A549 (cell line): ENCODE results near the gene SSBP3. TPM values are rescaled to one million over a fixed set of nuclear protein-coding genes. Genes with fewer than 3 reads are reported as not detected.

Experiments used
- ATAC-seq, 2 experiments: fragments of 200-7000 bp in 1 of 2; fragments of >200 bp in 1 of 2; cut with Nextera tagmentation in 1 of 2; cut with Tn5 transposase in 1 of 2; 3 replicates each; pipeline versions ENCODE4 v1.8.0 to v1.9.1; 2018 to 2020; ENCODE audit warnings: mild to moderate bottlenecking in 1 of 2, moderate library complexity in 1 of 2
- CTCF ChIA-PET: fragments of 300-600 bp; sonication (Branson Sonifier 250); formaldehyde crosslinking; extraction: SDS; loops from one replicate; lab custom pipeline; 2021; ENCODE audit warnings: antibody characterized with exemption, inconsistent platforms; lab: Yijun Ruan, JAX
- POLR2A ChIA-PET: fragments of 350-600 bp; formaldehyde crosslinking; extraction: SDS; loops from one replicate; lab custom pipeline; 2021; ENCODE audit warnings: antibody characterized with exemption, inconsistent platforms; lab: Yijun Ruan, JAX
- DNase-seq, 2 experiments: peaks; one replicate each; pipeline versions ENCODE4 v3.0.0 to v3.0.0-alpha.2; 2011 to 2016; ENCODE audit warnings: low read depth in 1 of 2, low spot score in 1 of 2
- FAIRE-seq: peaks from 2 replicates; lab custom pipeline; 2011; peaks lifted over from hg19 to GRCh38; lab: Jason Lieb, UNC
- H3K27ac ChIP-seq, 2 experiments: fragments of >200 bp; sonication (Bioruptor Twin); formaldehyde crosslinking; 3 replicates each; pipeline ENCODE4 v1.5.1; 2016 to 2017
- H3K4me1 ChIP-seq: fragments of >200 bp; sonication (Bioruptor Twin); formaldehyde crosslinking; 3 replicates; pipeline ENCODE4 v1.6.1; 2016
- H3K4me2 ChIP-seq: fragments of >200 bp; sonication (Bioruptor Twin); formaldehyde crosslinking; 3 replicates; pipeline ENCODE4 v1.6.1; 2016
- H3K4me3 ChIP-seq: fragments of >200 bp; sonication (Bioruptor Twin); formaldehyde crosslinking; 3 replicates; pipeline ENCODE4 v1.5.1; 2016
- H3K9me3 ChIP-seq: fragments of >200 bp; sonication (Bioruptor Twin); formaldehyde crosslinking; 3 replicates; pipeline ENCODE4 v1.6.1; 2016
- ATOH8 ChIP-seq: fragments of 250-450 bp; sonication (Bioruptor Pico); IDR thresholded peaks from 2 replicates; pipeline ENCODE4 v1.5.0; 2020; ENCODE audit warnings: low read depth, mild to moderate bottlenecking, moderate library complexity
- CBX2 ChIP-seq: fragments of 200-600 bp; sonication (generic); IDR thresholded peaks from 2 replicates; pipeline ENCODE4 v1.6.1; 2016; ENCODE audit warnings: low read depth, mild to moderate bottlenecking, borderline replicate concordance
- CHD2 ChIP-seq: fragments of 150-350 bp; IDR thresholded peaks from 2 replicates; pipeline ENCODE4 v1.6.1; 2014; ENCODE audit warnings: low read length; ENCODE audit not compliant: partially characterized antibody
- FOSB ChIP-seq: fragments of 250-450 bp; sonication (Bioruptor Pico); IDR thresholded peaks from 2 replicates; pipeline ENCODE4 v1.5.0; 2020; ENCODE audit warnings: mild to moderate bottlenecking, moderate library complexity
- FOSL2 ChIP-seq, 2 experiments: fragments of 450-650 bp in 1 of 2; fragments of >200 bp in 1 of 2; sonication (Bioruptor Twin) in 1 of 2; formaldehyde crosslinking; IDR thresholded peaks; 2 replicates each; pipeline versions ENCODE4 v1.5.0 to v1.6.1; 2016 to 2020; ENCODE audit warnings: mild to moderate bottlenecking in 1 of 2, moderate library complexity in 1 of 2
- HES2 ChIP-seq: fragments of >200 bp; sonication (Bioruptor Twin); formaldehyde crosslinking; IDR thresholded peaks from 2 replicates; pipeline ENCODE4 v1.6.1; 2016
- HEYL ChIP-seq: fragments of 250-450 bp; sonication (Bioruptor Pico); IDR thresholded peaks from 2 replicates; pipeline ENCODE4 v1.8.0; 2021; ENCODE audit warnings: mild to moderate bottlenecking, moderate library complexity
- HOXB13 ChIP-seq: fragments of 250-450 bp; sonication (Bioruptor Pico); IDR thresholded peaks from 2 replicates; pipeline ENCODE4 v1.5.0; 2020; ENCODE audit warnings: low read depth, mild to moderate bottlenecking, moderate library complexity
- JUN ChIP-seq, 2 experiments: fragments of >200 bp; sonication (Bioruptor Twin); formaldehyde crosslinking; IDR thresholded peaks; 2 replicates in 1 of 2; 3 replicates in 1 of 2; pipeline ENCODE4 v1.6.1; 2016 to 2017
- MAZ ChIP-seq: fragments of 150-350 bp; IDR thresholded peaks from 2 replicates; pipeline ENCODE4 v1.6.1; 2014; ENCODE audit warnings: antibody characterized with exemption, low read depth, low read length, borderline replicate concordance
- NPAS2 ChIP-seq: fragments of 250-450 bp; sonication (Bioruptor Pico); IDR thresholded peaks from 2 replicates; pipeline ENCODE4 v1.8.0; 2022; ENCODE audit warnings: mild to moderate bottlenecking, moderate library complexity, borderline replicate concordance
- NR3C1 ChIP-seq: fragments of >200 bp; sonication (Bioruptor Twin); formaldehyde crosslinking; IDR thresholded peaks from 3 replicates; pipeline ENCODE4 v1.6.1; 2017
- POLR2A ChIP-seq: IDR thresholded peaks from 2 replicates; pipeline ENCODE4 v1.6.1; 2012; ENCODE audit warnings: mild to moderate bottlenecking, low read length
- RAD21 ChIP-seq, 2 experiments: fragments of >200 bp in 1 of 2; sonication (Bioruptor Twin) in 1 of 2; formaldehyde crosslinking in 1 of 2; IDR thresholded peaks in 1 of 2; conservative IDR thresholded peaks in 1 of 2; 2 replicates in 1 of 2; 3 replicates in 1 of 2; pipeline ENCODE4 v1.6.1; 2012 to 2018; ENCODE audit warnings: inconsistent platforms in 1 of 2
- RCOR1 ChIP-seq: fragments of 150-350 bp; IDR thresholded peaks from 2 replicates; pipeline ENCODE4 v1.6.1; 2014; ENCODE audit warnings: antibody characterized with exemption, low read length, low read depth
- RNF2 ChIP-seq: fragments of 200-600 bp; sonication (generic); IDR thresholded peaks from 2 replicates; pipeline ENCODE4 v1.6.1; 2016; ENCODE audit warnings: low read depth, mild to moderate bottlenecking, antibody characterized with exemption, moderate library complexity, borderline replicate concordance
- SMC3 ChIP-seq: fragments of >200 bp; sonication (Bioruptor Twin); formaldehyde crosslinking; IDR thresholded peaks from 3 replicates; pipeline ENCODE4 v1.6.1; 2018; ENCODE audit warnings: inconsistent platforms
- TP53 ChIP-seq: fragments of 250-450 bp; sonication (Bioruptor Pico); IDR thresholded peaks from 2 replicates; pipeline ENCODE4 v1.5.0; 2021; ENCODE audit warnings: mild to moderate bottlenecking, moderate library complexity
- ZSCAN20 ChIP-seq: fragments of 250-450 bp; sonication (Bioruptor Pico); IDR thresholded peaks from 2 replicates; pipeline ENCODE4 v1.8.0; 2022; ENCODE audit warnings: mild to moderate bottlenecking, moderate library complexity
- WGBS: methylation state at CpG from one replicate; pipeline ENCODE4 v1.1.6; 2017; ENCODE audit errors: missing lambda C conversion rate; 5-methylcytosine and 5-hydroxymethylcytosine counted together
- polyA plus RNA-seq, 4 experiments: library from polyadenylated mRNA; depleted of rRNA in 3 of 4; stranded (reverse); fragments of >200 nt; fragmentation: RNase III in 1 of 4; extraction: RNeasy Plus Mini Kit Qiagen cat#74134 plus additional on column Dnase treatment in 1 of 4; gene quantifications; 2 replicates in 3 of 4; 3 replicates in 1 of 4; pipeline ENCODE4 v1.2.3, GENCODE V29; 2011 to 2017
- TF ChIP-seq, protein P1 (sequence below): fragments of 150-350 bp; IDR thresholded peaks from 2 replicates; pipeline ENCODE4 v1.6.1; 2014; ENCODE audit warnings: low read depth, mild to moderate bottlenecking, low read length
- TF ChIP-seq, protein P2 (sequence below): fragments of 200-600 bp; sonication (generic); IDR thresholded peaks from 2 replicates; pipeline ENCODE4 v1.6.1; 2016; ENCODE audit warnings: antibody characterized with exemption, mild to moderate bottlenecking, moderate library complexity
- TF ChIP-seq, protein P3 (sequence below): fragments of >200 bp; sonication (Bioruptor Twin); formaldehyde crosslinking; IDR thresholded peaks from 3 replicates; pipeline ENCODE4 v1.5.1; 2016

The SSBP3 gene
- polyA plus RNA-seq, 2 of the 4 experiments (the other 2 are of a cell fraction): 7.2 to 9.1 TPM

GRCh38 chr1:54223441-54224202, 182.6 kb downstream of the SSBP3 start:
- H3K9me3 ChIP-seq: no peaks in the 10 kb centered on the region
- CTCF ChIA-PET: interaction anchor here (1.7 kb wide), 1 partner anchor 21 kb away, joined by 3 read pairs; no protein-coding TSS in a partner anchor
- H3K4me3 ChIP-seq: no peak overlapping the region
- no peak for ATAC-seq
- TF ChIP-seq HES2 (no peak), FOSB (CRISPR knock-in tag) (no peak), CHD2 (no peak), HOXB13 (no peak), TP53 (CRISPR knock-in tag) (no peak)
- DNase-seq: no peak
- no peak overlapping the region for H3K4me2 ChIP-seq
- FAIRE-seq: no peak
- H3K27ac ChIP-seq: no peak overlapping the region
- WGBS: 84% methylated on average over 4 of the region's 16 CpGs
- POLR2A ChIA-PET: no interaction called here
- H3K4me1 ChIP-seq: peaks cover 17% of the 10 kb centered on the region; the same call in 1 of the 3 replicates

- no peak overlapping the region for H3K4me2 ChIP-seq
- H3K4me3 ChIP-seq: no peak overlapping the region
- WGBS: 75% methylated on average over 6 of the region's 6 CpGs
- H3K27ac ChIP-seq: no peak overlapping the region
- FAIRE-seq (no peak), ATAC-seq (no peak), DNase-seq (no peak)
- H3K4me1 ChIP-seq: peaks cover 14% of the 10 kb centered on the region; the same call in 1 of the 3 replicates
- CTCF ChIA-PET: interaction anchor here (1.7 kb wide), 1 partner anchor 20 kb away, joined by 3 read pairs; no protein-coding TSS in a partner anchor
- POLR2A ChIA-PET: no interaction called here
- no peaks in the 10 kb centered on the region for H3K9me3 ChIP-seq
- TF ChIP-seq, protein P1, sequence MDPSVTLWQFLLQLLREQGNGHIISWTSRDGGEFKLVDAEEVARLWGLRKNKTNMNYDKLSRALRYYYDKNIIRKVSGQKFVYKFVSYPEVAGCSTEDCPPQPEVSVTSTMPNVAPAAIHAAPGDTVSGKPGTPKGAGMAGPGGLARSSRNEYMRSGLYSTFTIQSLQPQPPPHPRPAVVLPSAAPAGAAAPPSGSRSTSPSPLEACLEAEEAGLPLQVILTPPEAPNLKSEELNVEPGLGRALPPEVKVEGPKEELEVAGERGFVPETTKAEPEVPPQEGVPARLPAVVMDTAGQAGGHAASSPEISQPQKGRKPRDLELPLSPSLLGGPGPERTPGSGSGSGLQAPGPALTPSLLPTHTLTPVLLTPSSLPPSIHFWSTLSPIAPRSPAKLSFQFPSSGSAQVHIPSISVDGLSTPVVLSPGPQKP: no peak
- TF ChIP-seq RNF2 (no peak), ZSCAN20 (CRISPR knock-in tag) (no peak), JUN (IDR thresholded peaks at IDR 0.05) (no peak), ATOH8 (CRISPR knock-in tag) (no peak), NR3C1 (no peak), NPAS2 (CRISPR knock-in tag) (no peak), SMC3 (no peak), RCOR1 (no peak), RAD21 (conservative IDR thresholded peaks at IDR 0.05 in 1 of 2, IDR thresholded peaks at IDR 0.05 in 1 of 2) (no peak)
- TF ChIP-seq, all 56 proteins: peak for 0
These were observed 183.5 kb downstream of the SSBP3 start for GRCh38 chr1:54222711-54223110.

DNA sequence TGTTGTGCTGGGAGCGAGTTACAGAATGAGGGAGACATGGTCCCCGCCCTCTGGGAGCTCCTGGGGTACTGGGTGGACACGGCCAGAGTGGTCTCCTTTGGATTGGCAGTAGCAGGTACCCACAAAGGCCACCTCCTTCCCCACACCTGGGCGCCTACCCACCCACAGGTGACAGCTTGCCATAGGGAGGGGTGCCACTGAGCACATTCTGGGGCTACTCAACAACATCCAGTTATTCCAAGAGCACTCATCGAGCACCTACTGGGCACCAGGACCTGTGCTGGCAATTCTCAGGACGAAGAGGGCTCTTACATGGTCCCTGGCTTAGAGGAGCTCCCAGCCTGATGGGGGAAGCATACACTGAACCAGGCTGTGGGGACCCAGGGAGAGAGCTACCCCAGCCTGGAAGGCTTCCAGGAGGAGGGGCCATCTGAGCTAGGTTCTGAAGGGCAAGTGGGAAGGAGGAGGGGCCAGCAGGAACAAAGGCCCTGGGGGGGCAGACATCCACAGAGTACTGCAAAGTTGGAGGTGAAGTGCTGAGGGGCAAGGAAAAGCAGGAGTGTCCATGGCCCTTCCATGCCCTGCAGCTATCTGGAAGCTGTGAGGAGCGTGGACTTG, 184.2 kb downstream of the SSBP3 start:
- FAIRE-seq: no peak
- no peak for ATAC-seq
- POLR2A ChIA-PET: no interaction called here
- TF ChIP-seq TP53 (CRISPR knock-in tag) (no peak), HEYL (CRISPR knock-in tag) (no peak), FOSL2 (IDR thresholded peaks at IDR 0.05) (no peak), FOSL2 (CRISPR knock-in tag; IDR thresholded peaks at IDR 0.05) (no peak), MAZ (no peak), HES2 (no peak), POLR2A (no peak), HOXB13 (no peak), CBX2 (no peak)
- TF ChIP-seq, protein P2, sequence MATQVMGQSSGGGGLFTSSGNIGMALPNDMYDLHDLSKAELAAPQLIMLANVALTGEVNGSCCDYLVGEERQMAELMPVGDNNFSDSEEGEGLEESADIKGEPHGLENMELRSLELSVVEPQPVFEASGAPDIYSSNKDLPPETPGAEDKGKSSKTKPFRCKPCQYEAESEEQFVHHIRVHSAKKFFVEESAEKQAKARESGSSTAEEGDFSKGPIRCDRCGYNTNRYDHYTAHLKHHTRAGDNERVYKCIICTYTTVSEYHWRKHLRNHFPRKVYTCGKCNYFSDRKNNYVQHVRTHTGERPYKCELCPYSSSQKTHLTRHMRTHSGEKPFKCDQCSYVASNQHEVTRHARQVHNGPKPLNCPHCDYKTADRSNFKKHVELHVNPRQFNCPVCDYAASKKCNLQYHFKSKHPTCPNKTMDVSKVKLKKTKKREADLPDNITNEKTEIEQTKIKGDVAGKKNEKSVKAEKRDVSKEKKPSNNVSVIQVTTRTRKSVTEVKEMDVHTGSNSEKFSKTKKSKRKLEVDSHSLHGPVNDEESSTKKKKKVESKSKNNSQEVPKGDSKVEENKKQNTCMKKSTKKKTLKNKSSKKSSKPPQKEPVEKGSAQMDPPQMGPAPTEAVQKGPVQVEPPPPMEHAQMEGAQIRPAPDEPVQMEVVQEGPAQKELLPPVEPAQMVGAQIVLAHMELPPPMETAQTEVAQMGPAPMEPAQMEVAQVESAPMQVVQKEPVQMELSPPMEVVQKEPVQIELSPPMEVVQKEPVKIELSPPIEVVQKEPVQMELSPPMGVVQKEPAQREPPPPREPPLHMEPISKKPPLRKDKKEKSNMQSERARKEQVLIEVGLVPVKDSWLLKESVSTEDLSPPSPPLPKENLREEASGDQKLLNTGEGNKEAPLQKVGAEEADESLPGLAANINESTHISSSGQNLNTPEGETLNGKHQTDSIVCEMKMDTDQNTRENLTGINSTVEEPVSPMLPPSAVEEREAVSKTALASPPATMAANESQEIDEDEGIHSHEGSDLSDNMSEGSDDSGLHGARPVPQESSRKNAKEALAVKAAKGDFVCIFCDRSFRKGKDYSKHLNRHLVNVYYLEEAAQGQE: no peak
- TF ChIP-seq, protein P3, sequence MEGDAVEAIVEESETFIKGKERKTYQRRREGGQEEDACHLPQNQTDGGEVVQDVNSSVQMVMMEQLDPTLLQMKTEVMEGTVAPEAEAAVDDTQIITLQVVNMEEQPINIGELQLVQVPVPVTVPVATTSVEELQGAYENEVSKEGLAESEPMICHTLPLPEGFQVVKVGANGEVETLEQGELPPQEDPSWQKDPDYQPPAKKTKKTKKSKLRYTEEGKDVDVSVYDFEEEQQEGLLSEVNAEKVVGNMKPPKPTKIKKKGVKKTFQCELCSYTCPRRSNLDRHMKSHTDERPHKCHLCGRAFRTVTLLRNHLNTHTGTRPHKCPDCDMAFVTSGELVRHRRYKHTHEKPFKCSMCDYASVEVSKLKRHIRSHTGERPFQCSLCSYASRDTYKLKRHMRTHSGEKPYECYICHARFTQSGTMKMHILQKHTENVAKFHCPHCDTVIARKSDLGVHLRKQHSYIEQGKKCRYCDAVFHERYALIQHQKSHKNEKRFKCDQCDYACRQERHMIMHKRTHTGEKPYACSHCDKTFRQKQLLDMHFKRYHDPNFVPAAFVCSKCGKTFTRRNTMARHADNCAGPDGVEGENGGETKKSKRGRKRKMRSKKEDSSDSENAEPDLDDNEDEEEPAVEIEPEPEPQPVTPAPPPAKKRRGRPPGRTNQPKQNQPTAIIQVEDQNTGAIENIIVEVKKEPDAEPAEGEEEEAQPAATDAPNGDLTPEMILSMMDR: no peak

More for the DNA sequence above, 184.2 kb downstream of the SSBP3 start:
- Histone ChIP-seq H3K9me3 (no peaks in the 10 kb centered on the region), H3K4me1 (peaks cover 7% of the 10 kb centered on the region; the same call in 1 of the 3 replicates), H3K4me3 (no peak overlapping the region), H3K4me2 (no peak overlapping the region), H3K27ac (no peak overlapping the region)
- no peak for DNase-seq
- CTCF ChIA-PET: interaction anchor here (1.7 kb wide), 1 partner anchor 19 kb away, joined by 3 read pairs; no protein-coding TSS in a partner anchor
- WGBS: 91% methylated on average over 7 of the region's 7 CpGs
